Memory B cell (primary cell): ENCODE measurements around the gene MAGOH.
A peak's percentile ranks its signal among the peaks of the same experiment; 100 is the strongest.

Source experiments
- ATAC-seq: fragments of 150-1000 bp; cut with Tn5 transposase; 2 replicates; pipeline ENCODE4 v1.10.0; 2021; ENCODE audit warnings: low read depth, mild to moderate bottlenecking, moderate library complexity
- DNase-seq, 2 donors: peaks; one replicate each; pipeline ENCODE4 v3.0.0; 2022; ENCODE audit warnings: low spot score in 2 of 2
- H3K27ac Mint-ChIP-seq: one replicate; pipeline ENCODE4 v1.8.0; 2022; ENCODE audit warnings: mild to moderate bottlenecking, moderate library complexity, mixed read lengths
- H3K27me3 Mint-ChIP-seq: one replicate; pipeline ENCODE4 v1.8.0; 2022; ENCODE audit warnings: mixed read lengths
- H3K36me3 Mint-ChIP-seq: one replicate; pipeline ENCODE4 v1.8.0; 2022; ENCODE audit warnings: mild to moderate bottlenecking, mixed read lengths
- H3K4me1 Mint-ChIP-seq: one replicate; pipeline ENCODE4 v1.8.0; 2022; ENCODE audit warnings: mixed read lengths
- H3K4me3 Mint-ChIP-seq: one replicate; pipeline ENCODE4 v1.8.0; 2022; ENCODE audit warnings: mild to moderate bottlenecking, moderate library complexity, mixed read lengths
- H3K9me3 Mint-ChIP-seq: one replicate; pipeline ENCODE4 v1.8.0; 2022; ENCODE audit warnings: mixed read lengths

Gene MAGOH

DNA sequence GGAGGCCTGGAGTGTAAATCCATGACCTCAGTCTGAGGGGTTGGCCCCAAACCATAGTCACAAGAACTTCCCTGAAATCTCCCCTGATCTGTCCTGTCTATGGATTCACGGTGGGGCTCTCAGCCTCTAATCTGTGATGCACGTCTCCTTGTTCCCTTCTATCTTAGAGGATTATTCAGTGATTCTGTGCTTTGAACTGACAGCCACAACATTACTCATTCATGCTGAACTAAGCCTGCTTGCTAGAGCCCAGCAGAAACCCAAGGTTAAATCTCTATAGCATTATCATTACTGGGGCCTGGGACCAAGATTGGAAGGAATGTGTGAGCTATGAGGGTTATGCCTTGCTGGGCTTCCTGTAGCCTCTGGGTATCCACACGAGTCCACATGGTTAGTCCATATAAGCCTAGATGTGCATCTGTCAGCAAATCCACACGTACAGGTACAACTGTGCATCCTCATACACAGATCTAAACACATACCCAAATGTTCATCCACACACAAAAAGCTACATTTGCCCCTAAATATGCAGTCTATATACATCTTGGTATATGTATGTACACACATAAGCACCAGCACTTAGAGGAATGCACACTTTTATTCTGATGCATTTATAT lies 22.4 kb upstream of the MAGOH start:
- Mint-ChIP-seq H3K4me3 (no peak overlapping the region), H3K36me3 (peaks cover 10% of the 10 kb centered on the region), H3K4me1 (peaks cover 11% of the 10 kb centered on the region), H3K27me3 (no peaks in the 10 kb centered on the region), H3K27ac (peak overlapping the region; percentile 25), H3K9me3 (no peaks in the 10 kb centered on the region)
- DNase-seq: no peak
- no peak for ATAC-seq

DNA sequence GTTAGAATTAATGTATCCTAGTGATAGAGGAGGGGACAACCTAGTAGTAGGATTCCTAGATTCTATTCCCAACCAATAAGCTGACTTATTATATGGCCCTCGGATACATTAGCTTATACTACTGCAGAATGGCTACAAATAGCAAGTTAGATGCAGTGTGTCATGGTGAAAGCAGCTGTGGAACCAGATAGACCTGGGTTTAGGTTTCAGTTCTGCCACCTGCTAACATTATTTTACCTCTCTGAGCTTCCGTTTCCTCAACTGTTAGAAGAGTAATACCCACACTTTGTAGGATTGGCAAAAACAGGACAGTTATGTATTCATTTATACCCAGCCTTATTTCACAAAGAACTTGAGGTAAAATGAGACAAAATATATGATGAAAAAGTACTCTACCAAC lies 21.6 kb upstream of the MAGOH start:
- Mint-ChIP-seq H3K9me3 (no peaks in the 10 kb centered on the region), H3K4me3 (peak overlapping the region; percentile 8), H3K4me1 (peaks cover 11% of the 10 kb centered on the region), H3K27me3 (no peaks in the 10 kb centered on the region), H3K36me3 (peaks cover 10% of the 10 kb centered on the region), H3K27ac (peak overlapping the region; percentile 82)
- DNase-seq: no peak
- ATAC-seq: peak; percentile 71

DNA sequence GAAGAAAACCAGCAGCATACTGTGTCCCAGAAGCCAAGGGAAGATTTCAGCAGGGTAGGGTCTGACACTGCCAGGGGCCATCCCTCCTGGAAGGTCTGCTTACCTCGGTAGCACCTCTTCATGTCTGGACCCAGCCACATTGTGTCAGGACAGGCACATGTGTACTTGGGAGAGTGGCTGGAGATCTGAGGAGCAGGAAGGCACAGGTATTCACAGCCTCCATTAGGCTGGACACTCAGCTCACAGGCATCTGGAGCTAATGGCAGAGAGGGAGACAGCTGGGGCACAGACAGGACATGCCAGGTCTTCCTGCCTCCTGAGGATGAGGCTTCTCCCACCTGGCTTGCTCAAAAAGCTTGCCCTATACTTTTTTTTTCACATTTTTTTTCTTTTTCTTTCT lies 19.9 kb upstream of the MAGOH start:
- H3K36me3 Mint-ChIP-seq: peaks cover 4% of the 10 kb centered on the region
- ATAC-seq: no peak

DNA sequence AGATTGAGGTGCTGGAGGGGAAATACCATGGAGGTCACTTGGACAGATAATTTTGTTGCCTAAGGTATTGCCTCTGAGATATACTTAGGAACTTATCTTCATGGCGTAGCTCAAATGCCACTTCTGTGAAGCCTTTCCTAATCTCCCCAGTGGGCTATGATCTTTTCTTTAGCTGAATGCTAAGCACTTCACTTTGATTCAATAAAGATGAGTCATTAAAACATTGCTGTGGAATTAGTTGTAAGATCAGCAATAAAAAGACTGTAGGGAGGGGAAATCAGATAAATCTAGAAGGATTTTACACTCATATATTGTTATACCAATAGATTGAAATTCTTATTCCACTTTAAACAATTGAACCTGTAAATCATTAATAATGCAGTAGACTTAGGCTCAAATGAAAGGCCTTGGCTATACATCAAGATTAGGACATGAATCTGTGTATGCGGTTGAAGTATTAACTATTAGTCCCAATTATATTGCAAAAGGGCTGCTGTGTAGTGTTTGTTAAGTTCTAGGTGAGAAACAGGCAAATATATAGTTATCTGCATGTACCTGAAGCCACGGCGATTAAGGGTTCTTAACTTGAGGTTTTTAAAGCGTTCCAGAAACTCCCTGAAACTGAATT lies 19.2 kb upstream of the MAGOH start:
- ATAC-seq: no peak
- no peaks in the 10 kb centered on the region for H3K9me3 Mint-ChIP-seq
- H3K27ac Mint-ChIP-seq: no peak overlapping the region
- H3K36me3 Mint-ChIP-seq: peaks cover 4% of the 10 kb centered on the region
- peaks cover 11% of the 10 kb centered on the region for H3K4me1 Mint-ChIP-seq
- DNase-seq: no peak
- no peaks in the 10 kb centered on the region for H3K27me3 Mint-ChIP-seq
- H3K4me3 Mint-ChIP-seq: no peak overlapping the region

More for the DNA sequence above, 19.9 kb upstream of the MAGOH start:
- no peak overlapping the region for H3K27ac Mint-ChIP-seq
- H3K4me3 Mint-ChIP-seq: no peak overlapping the region
- H3K4me1 Mint-ChIP-seq: peaks cover 11% of the 10 kb centered on the region
- H3K9me3 Mint-ChIP-seq: no peaks in the 10 kb centered on the region
- no peaks in the 10 kb centered on the region for H3K27me3 Mint-ChIP-seq
- DNase-seq: no peak

DNA sequence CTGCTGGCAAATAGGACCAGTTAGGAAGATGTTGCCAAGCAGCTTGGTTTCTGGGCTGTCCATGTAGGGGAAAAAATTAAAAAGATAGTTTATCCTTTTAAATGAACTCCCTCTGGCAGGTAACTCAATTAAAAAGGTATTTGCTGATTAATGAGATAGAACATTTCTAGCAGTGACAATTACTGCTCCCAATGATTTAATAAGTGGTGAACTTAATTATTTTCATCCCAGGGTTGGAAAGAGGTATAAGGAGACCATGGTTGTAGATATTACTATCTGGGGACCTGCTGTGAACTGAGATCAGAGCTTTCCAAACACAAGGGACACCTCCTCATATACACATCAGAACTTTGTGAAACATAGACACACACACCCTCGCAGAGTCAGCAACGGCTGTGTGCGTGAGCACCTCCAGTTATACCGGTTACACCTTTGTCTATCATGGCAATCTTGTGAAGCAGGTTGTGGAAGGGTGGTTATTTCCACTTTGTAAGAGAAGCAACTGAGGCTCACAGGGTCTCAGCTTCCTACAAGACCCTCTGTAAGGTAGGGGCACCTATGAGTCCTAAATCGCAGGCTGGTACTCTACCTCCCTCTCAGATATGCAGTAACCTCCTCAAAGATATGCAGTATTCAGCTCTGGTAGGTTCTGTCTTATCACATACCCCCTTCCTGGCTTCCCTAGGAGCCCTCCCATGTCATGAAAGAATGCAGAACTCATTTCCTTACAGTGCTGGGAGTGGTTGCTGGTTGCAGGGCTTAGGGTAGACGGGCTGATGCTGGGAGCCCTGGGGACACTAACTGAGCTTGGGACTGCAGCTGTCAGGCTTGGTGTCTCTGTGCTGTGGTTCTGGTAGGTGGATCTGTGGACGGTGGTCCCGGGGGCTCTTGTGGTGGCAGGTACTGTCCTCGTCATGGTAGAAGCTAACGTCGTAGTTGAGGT lies 18.5 kb upstream of the MAGOH start:
- Mint-ChIP-seq H3K27ac (no peak overlapping the region), H3K36me3 (peaks cover 4% of the 10 kb centered on the region), H3K9me3 (no peaks in the 10 kb centered on the region), H3K27me3 (no peaks in the 10 kb centered on the region), H3K4me1 (peaks cover 11% of the 10 kb centered on the region), H3K4me3 (no peak overlapping the region)
- DNase-seq: no peak
- ATAC-seq: no peak

- no peak overlapping the region for H3K4me3 Mint-ChIP-seq
- peaks cover 9% of the 10 kb centered on the region for H3K36me3 Mint-ChIP-seq
- no peak overlapping the region for H3K27ac Mint-ChIP-seq
- no peak for ATAC-seq
- no peaks in the 10 kb centered on the region for H3K9me3 Mint-ChIP-seq
- no peak for DNase-seq
- peaks cover 5% of the 10 kb centered on the region for H3K4me1 Mint-ChIP-seq
- H3K27me3 Mint-ChIP-seq: no peaks in the 10 kb centered on the region
These were observed 16.7 kb upstream of the MAGOH start for GRCh38 chr1:53255031-53255430.

DNA sequence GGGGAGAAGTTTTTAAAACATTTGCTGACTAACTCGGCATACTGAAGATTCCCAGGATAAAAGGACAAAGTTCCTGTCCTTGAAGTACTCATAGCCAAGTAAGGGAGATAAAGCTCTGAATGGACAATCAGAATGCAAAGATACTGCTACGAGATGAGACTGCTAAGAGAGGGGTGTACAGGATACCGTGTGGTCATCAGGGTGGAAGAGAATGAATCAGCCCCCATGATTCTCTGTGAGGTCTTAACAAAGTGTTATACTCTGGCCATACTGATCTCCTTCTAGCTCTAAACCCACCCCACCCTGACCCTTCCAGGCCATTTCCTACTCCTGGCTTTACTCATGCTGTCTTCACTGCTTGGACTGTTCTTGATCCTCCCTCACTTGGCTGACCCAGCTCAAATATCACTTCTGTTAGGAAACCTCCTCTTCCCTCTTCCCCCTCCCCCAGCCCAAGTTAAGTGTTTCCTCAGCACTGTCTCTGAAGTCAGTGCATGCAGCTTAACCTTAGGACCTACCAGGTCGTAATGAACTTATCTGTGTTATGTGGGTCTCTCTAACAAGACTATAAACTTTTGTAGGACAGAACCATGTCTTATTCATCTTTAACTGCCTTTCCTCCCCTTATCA lies 15.8 kb upstream of the MAGOH start:
- no peak overlapping the region for H3K27ac Mint-ChIP-seq
- no peaks in the 10 kb centered on the region for H3K27me3 Mint-ChIP-seq
- peaks cover 11% of the 10 kb centered on the region for H3K36me3 Mint-ChIP-seq
- H3K4me3 Mint-ChIP-seq: no peak overlapping the region
- H3K4me1 Mint-ChIP-seq: no peaks in the 10 kb centered on the region
- no peak for ATAC-seq
- H3K9me3 Mint-ChIP-seq: no peaks in the 10 kb centered on the region
- DNase-seq: no peak

- Mint-ChIP-seq H3K4me3 (no peak overlapping the region), H3K36me3 (peaks cover 11% of the 10 kb centered on the region), H3K27me3 (no peaks in the 10 kb centered on the region), H3K27ac (no peak overlapping the region), H3K9me3 (no peaks in the 10 kb centered on the region), H3K4me1 (peaks cover 15% of the 10 kb centered on the region)
- DNase-seq (no peak), ATAC-seq (no peak)
These were observed 12.0 kb upstream of the MAGOH start for GRCh38 chr1:53250325-53250724.

DNA sequence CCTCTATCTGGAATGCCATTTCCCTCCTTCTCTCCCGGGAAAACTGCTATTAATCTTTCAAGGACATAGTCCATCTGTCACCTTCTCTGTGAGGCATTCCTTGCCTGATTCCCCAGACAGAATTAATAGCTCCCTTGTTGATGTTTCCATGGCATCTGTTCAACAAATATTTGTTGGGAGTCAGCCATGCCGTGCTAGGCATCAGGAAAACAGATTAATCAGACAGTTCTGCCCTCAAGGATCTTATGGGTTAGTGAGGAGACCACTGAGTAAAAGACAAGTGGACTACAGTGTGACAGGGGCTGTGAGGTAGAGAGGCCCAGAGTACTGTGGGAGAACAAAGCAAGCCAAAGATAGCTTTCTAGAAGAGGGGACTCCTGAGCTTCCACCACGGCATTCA lies 11.4 kb upstream of the MAGOH start:
- H3K36me3 Mint-ChIP-seq: peaks cover 11% of the 10 kb centered on the region
- no peak overlapping the region for H3K4me3 Mint-ChIP-seq
- H3K27me3 Mint-ChIP-seq: no peaks in the 10 kb centered on the region
- H3K27ac Mint-ChIP-seq: no peak overlapping the region
- no peaks in the 10 kb centered on the region for H3K9me3 Mint-ChIP-seq
- DNase-seq (no peak), ATAC-seq (no peak)
- peaks cover 17% of the 10 kb centered on the region for H3K4me1 Mint-ChIP-seq

DNA sequence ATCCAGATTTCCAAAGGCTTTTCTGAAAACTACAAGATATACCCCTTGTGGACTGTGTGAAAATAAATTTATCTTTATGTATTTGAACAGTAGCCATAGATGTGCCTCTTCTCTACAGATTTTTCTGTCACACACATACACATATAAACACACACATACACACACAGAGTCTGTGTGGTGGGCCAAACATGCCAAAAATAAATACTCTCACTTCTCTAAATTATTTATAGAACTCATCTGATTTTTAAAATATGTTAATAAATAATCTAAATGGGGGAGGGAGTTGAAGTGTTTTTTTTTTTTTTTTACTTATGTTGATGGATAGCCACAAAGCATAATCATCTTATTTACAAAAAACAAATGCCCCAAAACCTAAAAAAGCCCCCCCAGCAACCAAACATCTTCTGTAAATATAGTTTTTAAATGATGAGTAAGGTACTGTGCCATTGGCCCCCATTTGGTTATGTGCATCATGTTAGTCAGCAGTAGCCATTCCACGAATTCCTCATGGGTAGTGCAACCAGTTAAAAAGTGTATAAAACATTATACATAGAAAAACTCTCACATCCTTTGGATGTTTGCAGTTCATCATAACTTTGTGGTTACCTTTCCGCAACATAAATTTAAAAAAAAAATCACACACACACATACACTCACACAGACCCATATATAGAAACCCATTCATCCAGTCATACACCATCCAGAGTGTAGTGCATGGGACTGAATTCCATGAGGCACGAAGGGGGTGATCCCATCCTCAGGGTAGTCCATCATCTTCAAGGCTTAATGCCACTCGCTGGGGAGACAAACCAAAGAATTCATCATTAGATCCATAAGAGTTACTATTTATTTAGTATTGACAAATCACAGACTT lies 8.2 kb upstream of the MAGOH start:
- ATAC-seq (peak; percentile 68), DNase-seq (no peak)
- Mint-ChIP-seq H3K36me3 (peaks cover 11% of the 10 kb centered on the region), H3K4me1 (peaks cover 17% of the 10 kb centered on the region), H3K9me3 (no peaks in the 10 kb centered on the region), H3K27ac (no peak overlapping the region), H3K27me3 (no peaks in the 10 kb centered on the region), H3K4me3 (no peak overlapping the region)

DNA sequence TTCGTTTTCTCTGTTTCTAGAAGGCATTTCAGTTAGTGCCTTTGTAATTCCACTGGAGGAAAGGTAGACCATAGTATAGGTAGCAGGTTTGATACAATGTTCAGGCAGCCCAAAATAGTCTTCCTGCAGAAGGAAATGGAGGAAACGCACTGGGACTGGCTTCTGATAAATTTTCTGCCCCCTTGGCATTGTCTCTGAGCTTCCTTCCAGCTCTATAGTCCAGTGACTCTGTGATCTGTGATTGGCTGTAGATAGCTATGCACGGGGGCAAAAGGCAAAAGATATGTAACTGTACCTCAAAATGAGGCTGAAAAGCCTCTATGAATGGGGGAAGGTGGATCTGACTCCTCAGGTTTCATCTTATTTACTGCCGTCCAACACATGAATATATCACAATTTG lies 5.8 kb upstream of the MAGOH start:
- H3K4me3 Mint-ChIP-seq: no peak overlapping the region
- ATAC-seq: no peak
- no peak overlapping the region for H3K27ac Mint-ChIP-seq
- H3K4me1 Mint-ChIP-seq: peaks cover 17% of the 10 kb centered on the region
- H3K27me3 Mint-ChIP-seq: no peaks in the 10 kb centered on the region
- H3K36me3 Mint-ChIP-seq: no peaks in the 10 kb centered on the region
- H3K9me3 Mint-ChIP-seq: no peaks in the 10 kb centered on the region
- no peak for DNase-seq

DNA sequence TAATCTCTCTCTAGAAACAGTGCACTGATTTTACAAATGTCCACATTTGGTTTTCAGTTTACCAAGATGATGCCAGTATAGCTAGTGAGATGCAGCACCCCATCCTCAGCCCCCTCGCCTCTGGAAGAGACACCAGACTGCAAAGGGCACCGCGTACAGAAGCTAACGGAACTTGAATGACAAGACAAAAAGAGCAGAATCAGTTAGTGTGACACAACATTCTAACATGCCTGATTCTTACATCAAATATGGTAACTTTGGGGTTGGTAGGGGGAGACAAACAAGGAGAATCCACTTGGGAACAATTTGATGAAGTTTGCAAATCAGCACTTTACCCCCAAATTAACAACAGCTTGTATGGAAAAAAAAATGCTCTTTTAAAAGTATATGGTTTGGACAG lies 4.1 kb upstream of the MAGOH start:
- Mint-ChIP-seq H3K27me3 (no peaks in the 10 kb centered on the region), H3K9me3 (no peaks in the 10 kb centered on the region), H3K4me3 (no peak overlapping the region), H3K27ac (no peak overlapping the region), H3K36me3 (peaks cover 5% of the 10 kb centered on the region), H3K4me1 (peaks cover 23% of the 10 kb centered on the region)
- ATAC-seq (no peak), DNase-seq (no peak)

- Mint-ChIP-seq H3K9me3 (no peaks in the 10 kb centered on the region), H3K4me3 (no peak overlapping the region), H3K27ac (no peak overlapping the region), H3K27me3 (no peaks in the 10 kb centered on the region), H3K36me3 (peaks cover 5% of the 10 kb centered on the region), H3K4me1 (peaks cover 22% of the 10 kb centered on the region)
- ATAC-seq (no peak), DNase-seq (no peak)
These were observed 3.5 kb upstream of the MAGOH start for GRCh38 chr1:53241828-53242227.
